Neural crest cell (in vitro differentiated cells): ENCODE data around the gene ELFN2. TPM values are rescaled to one million over a fixed set of nuclear protein-coding genes. Genes with fewer than 3 reads are reported as not detected.
"Not testable (repeated sequence)": the region's sequence is repeated elsewhere in the genome, so short reads cannot be mapped to it uniquely, and the experiment has no call there.

Experiments used
- DNase-seq: peaks from one replicate; pipeline ENCODE4 v3.0.0; 2021; ENCODE audit warnings: low read depth, mixed read lengths, low spot score
- H3K27ac Mint-ChIP-seq: one replicate; pipeline ENCODE4 v1.8.0; 2021; ENCODE audit warnings: mild to moderate bottlenecking, mixed read lengths; ENCODE audit not compliant: unreplicated experiment
- H3K27me3 Mint-ChIP-seq: 2 replicates; pipeline ENCODE4 v1.8.0; 2021; ENCODE audit warnings: low read depth, mild to moderate bottlenecking, mixed read lengths
- H3K36me3 Mint-ChIP-seq: 2 replicates; pipeline ENCODE4 v1.8.0; 2021; ENCODE audit warnings: low read depth, mild to moderate bottlenecking, mixed read lengths
- H3K4me1 Mint-ChIP-seq: 2 replicates; pipeline ENCODE4 v1.8.0; 2021; ENCODE audit warnings: mixed read lengths
- H3K4me3 Mint-ChIP-seq: one replicate; pipeline ENCODE4 v1.8.0; 2021; ENCODE audit warnings: mild to moderate bottlenecking, mixed read lengths
- H3K9me3 Mint-ChIP-seq: 2 replicates; pipeline ENCODE4 v1.8.0; 2021; ENCODE audit warnings: mixed read lengths
- CTCF ChIP-seq: fragments of 200-600 bp; sonication (generic); conservative IDR thresholded peaks from 2 replicates; pipeline ENCODE4 v1.5.0; 2021; ENCODE audit warnings: antibody characterized with exemption, mild to moderate bottlenecking
- total RNA-seq: library from RNA; stranded (reverse); gene quantifications from 2 replicates; pipeline ENCODE4 v1.2.1, GENCODE V29; 2021

Gene ELFN2
- total RNA-seq, 1 donor from 2014 or later = 0.09 TPM

DNA sequence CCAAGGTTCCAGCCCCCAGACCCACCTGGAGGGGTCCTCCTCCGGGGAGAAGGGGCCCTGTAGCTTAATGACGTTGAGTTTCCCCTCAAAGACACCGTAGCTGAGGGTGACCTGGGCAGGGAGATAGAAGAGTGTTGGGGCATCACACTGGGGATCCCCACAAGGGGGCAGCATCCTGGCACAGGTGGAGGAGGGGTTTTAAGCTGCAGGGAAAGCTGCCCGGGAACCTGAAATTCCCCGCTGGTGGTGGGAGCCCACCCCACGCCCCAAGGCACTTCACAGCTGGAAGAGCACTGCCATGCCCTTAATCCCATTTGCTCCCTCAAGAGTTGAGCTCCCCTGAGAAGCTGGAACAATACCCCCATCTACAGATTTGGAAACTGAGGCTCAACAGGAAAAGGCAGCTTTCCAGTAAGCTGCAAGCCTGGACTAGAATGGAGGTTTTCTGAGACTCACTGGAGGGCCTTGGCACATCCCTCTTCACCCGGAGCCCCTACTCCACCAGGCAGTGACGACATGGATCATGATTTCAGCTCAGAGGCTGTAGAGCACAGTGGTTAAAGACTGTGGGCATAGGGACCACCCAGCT is 45.2 kb upstream of the ELFN2 start:
- H3K4me3 Mint-ChIP-seq = no peak overlapping the region
- DNase-seq = peak; percentile 35
- H3K9me3 Mint-ChIP-seq = no peaks in the 10 kb centered on the region
- peaks cover 30% of the 10 kb centered on the region for H3K27me3 Mint-ChIP-seq
- H3K27ac Mint-ChIP-seq = no peak overlapping the region
- no peaks in the 10 kb centered on the region for H3K36me3 Mint-ChIP-seq
- TF ChIP-seq CTCF = peak; percentile 60
- H3K4me1 Mint-ChIP-seq = no peaks in the 10 kb centered on the region

GRCh38 chr22:37471727-37472417 is 44.6 kb upstream of the ELFN2 start:
- no peak for TF ChIP-seq CTCF
- Mint-ChIP-seq H3K27me3 (peaks cover 30% of the 10 kb centered on the region), H3K4me1 (no peaks in the 10 kb centered on the region), H3K27ac (no peak overlapping the region), H3K9me3 (no peaks in the 10 kb centered on the region), H3K4me3 (no peak overlapping the region), H3K36me3 (no peaks in the 10 kb centered on the region)
- no peak for DNase-seq

DNA sequence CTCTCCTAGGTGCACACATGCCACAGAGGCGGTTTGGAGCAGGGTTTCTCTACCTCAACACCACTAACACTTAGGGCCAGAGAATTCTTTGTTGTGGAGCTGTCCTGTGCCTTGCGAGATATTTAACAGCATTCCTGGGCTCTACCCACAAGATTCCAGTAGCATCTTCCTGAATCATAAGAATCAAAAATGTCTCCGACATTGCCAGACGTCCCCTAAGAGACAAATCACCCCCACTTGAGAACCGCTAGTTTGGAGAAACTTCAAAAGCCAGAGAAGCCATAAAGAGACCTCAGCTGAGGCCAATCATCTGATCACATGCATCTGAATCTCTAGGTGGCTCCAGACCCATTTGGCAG is 42.8 kb upstream of the ELFN2 start:
- DNase-seq = no peak
- H3K36me3 Mint-ChIP-seq = no peaks in the 10 kb centered on the region
- no peak overlapping the region for H3K4me3 Mint-ChIP-seq
- H3K9me3 Mint-ChIP-seq = no peaks in the 10 kb centered on the region
- no peak for TF ChIP-seq CTCF
- peaks cover 37% of the 10 kb centered on the region for H3K27me3 Mint-ChIP-seq
- peak overlapping the region; percentile 14 for H3K27ac Mint-ChIP-seq
- no peaks in the 10 kb centered on the region for H3K4me1 Mint-ChIP-seq

- TF ChIP-seq CTCF = no peak
- peaks cover 34% of the 10 kb centered on the region for H3K27me3 Mint-ChIP-seq
- H3K27ac Mint-ChIP-seq = no peak overlapping the region
- H3K9me3 Mint-ChIP-seq = no peaks in the 10 kb centered on the region
- DNase-seq = no peak
- H3K36me3 Mint-ChIP-seq = no peaks in the 10 kb centered on the region
- no peak overlapping the region for H3K4me3 Mint-ChIP-seq
- H3K4me1 Mint-ChIP-seq = no peaks in the 10 kb centered on the region
These were observed 42.3 kb upstream of the ELFN2 start for GRCh38 chr22:37469416-37470086.

DNA sequence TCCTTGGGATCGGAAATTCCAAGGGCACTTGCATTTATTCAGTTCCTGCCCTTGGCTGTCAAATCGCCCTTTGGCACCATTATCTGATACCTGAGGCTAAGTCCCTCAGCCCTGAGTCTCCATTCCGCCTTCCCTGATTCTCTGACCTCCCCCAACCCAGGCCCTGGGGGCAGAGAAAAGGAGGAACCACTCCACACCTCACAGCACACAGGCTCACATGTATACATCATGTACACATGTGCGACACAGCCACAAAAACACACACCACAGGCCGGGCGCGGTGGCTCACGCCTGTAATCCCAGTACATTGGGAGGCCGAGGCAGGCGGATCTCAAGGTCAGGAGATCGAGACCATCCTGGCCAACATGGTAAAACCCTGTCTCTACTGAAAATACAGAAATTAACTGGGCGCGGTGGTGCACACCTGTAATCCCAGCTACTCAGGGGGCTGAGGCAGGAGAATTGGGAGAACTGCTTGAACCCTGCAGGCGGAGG is 41.0 kb upstream of the ELFN2 start:
- H3K27ac Mint-ChIP-seq, H3K9me3 Mint-ChIP-seq, DNase-seq, H3K4me1 Mint-ChIP-seq, H3K4me3 Mint-ChIP-seq, H3K36me3 Mint-ChIP-seq: not testable (repeated sequence)
- peaks cover 34% of the 10 kb centered on the region for H3K27me3 Mint-ChIP-seq
